ENCODE measurements around the gene TKTL1.
"Not testable (repeated sequence)": the region's sequence is repeated elsewhere in the genome, so short reads cannot be mapped to it uniquely, and the experiment has no call there.

Gene TKTL1, protein sequence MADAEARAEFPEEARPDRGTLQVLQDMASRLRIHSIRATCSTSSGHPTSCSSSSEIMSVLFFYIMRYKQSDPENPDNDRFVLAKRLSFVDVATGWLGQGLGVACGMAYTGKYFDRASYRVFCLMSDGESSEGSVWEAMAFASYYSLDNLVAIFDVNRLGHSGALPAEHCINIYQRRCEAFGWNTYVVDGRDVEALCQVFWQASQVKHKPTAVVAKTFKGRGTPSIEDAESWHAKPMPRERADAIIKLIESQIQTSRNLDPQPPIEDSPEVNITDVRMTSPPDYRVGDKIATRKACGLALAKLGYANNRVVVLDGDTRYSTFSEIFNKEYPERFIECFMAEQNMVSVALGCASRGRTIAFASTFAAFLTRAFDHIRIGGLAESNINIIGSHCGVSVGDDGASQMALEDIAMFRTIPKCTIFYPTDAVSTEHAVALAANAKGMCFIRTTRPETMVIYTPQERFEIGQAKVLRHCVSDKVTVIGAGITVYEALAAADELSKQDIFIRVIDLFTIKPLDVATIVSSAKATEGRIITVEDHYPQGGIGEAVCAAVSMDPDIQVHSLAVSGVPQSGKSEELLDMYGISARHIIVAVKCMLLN

DNA sequence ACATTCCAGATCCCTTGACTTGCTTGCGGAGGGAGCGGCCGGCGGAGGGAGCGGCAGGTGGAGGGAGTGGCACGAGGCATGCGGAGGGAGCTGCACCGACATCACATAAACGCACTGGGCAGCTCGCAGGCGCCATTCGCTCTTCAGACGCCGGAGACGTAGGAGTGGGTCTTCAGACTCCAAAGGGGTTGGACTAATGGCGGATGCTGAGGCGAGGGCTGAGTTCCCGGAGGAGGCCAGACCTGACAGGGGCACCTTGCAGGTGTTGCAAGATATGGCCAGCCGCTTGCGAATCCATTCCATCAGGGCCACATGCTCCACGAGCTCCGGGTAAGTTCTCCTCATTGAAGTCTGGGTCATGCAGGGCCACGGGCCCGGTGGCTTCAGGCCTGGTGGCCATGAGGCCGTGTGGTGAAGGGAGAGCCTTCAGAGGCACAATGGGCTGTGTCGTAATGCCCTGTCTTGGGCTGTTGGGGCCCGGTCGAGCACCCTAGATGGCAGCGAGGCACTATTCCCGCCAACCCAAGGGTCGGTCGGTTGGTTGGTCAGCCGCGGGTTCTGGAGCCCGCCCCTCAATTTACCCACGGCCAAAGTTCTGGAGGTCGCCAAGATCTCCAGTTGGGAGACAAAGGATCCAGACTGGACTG, at the start of gene TKTL1:
Gene TKTL1 (plus strand): TSS at position 132 of the 647 bp plus-strand sequence. CDS start 65 bp downstream, at position 197.
- H2AFZ ChIP-seq (ENCODE audit: low read depth) = no peak within 1 kb of the TSS
- no peaks in the 10 kb centered on the region for H3K36me3 ChIP-seq (ENCODE audit: insufficient read depth)
- H3K4me2 ChIP-seq = no peak within 1 kb of the TSS
- H3K27me3 ChIP-seq (ENCODE audit: insufficient read depth, low read depth) = no peaks in the 10 kb centered on the region
- no peak within 1 kb of the TSS for H3K4me3 ChIP-seq (IDR thresholded peaks at IDR 0.05; ENCODE audit: insufficient read depth, low read depth, low read length)
- no peak for TF ChIP-seq CTCF (conservative IDR thresholded peaks at IDR 0.05; ENCODE audit: low read depth, low read length)
- no peaks in the 10 kb centered on the region for H4K20me1 ChIP-seq (ENCODE audit: insufficient read depth)
- H3K79me2 ChIP-seq (ENCODE audit: insufficient read depth, low read depth) = no peaks in the 10 kb centered on the region
- H3K27ac ChIP-seq = no peak within 1 kb of the TSS
- H3K9ac ChIP-seq = no peak within 1 kb of the TSS
- peaks cover 14% of the 10 kb centered on the region for H3K4me1 ChIP-seq (ENCODE audit: low read depth, poor library complexity, severe bottlenecking)

- H3K4me3 ChIP-seq (IDR thresholded peaks at IDR 0.05; ENCODE audit: insufficient read depth, low read depth, low read length); H3K27ac ChIP-seq; H2AFZ ChIP-seq (ENCODE audit: low read depth); H3K27me3 ChIP-seq (ENCODE audit: insufficient read depth, low read depth); H3K4me1 ChIP-seq (ENCODE audit: low read depth, poor library complexity, severe bottlenecking); H4K20me1 ChIP-seq (ENCODE audit: insufficient read depth); H3K79me2 ChIP-seq (ENCODE audit: insufficient read depth, low read depth); H3K9ac ChIP-seq; H3K4me2 ChIP-seq; H3K36me3 ChIP-seq (ENCODE audit: insufficient read depth): not testable (repeated sequence)
Measured at GRCh38 chrX:154247377-154248045, 48.1 kb upstream of the TKTL1 start.

GRCh38 chrX:154248076-154248475, 47.5 kb upstream of the TKTL1 start:
- H3K36me3 ChIP-seq (ENCODE audit: insufficient read depth); H3K4me1 ChIP-seq (ENCODE audit: low read depth, poor library complexity, severe bottlenecking); H3K4me2 ChIP-seq; H4K20me1 ChIP-seq (ENCODE audit: insufficient read depth); H3K27me3 ChIP-seq (ENCODE audit: insufficient read depth, low read depth); H3K27ac ChIP-seq; H3K4me3 ChIP-seq (IDR thresholded peaks at IDR 0.05; ENCODE audit: insufficient read depth, low read depth, low read length); H2AFZ ChIP-seq (ENCODE audit: low read depth); H3K9ac ChIP-seq; H3K79me2 ChIP-seq (ENCODE audit: insufficient read depth, low read depth): not testable (repeated sequence)

DNA sequence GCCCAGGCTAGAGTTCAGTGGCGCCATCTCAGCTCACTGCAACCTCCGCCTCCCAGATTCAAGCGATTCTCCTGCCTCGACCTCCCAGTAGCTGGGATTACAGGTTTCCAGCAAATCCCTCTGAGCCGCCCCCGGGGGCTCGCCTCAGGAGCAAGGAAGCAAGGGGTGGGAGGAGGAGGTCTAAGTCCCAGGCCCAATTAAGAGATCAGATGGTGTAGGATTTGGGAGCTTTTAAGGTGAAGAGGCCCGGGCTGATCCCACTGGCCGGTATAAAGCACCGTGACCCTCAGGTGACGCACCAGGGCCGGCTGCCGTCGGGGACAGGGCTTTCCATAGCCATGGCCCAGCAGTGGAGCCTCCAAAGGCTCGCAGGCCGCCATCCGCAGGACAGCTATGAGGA, 38.3 kb upstream of the TKTL1 start, which contains the start of gene OPN1MW3:
Gene OPN1MW3 (plus strand): TSS at position 301 of the 400 bp plus-strand sequence. CDS start 38 bp downstream, at position 339.
- H2AFZ ChIP-seq (ENCODE audit: low read depth); H3K4me2 ChIP-seq; H3K27me3 ChIP-seq (ENCODE audit: insufficient read depth, low read depth); H3K4me3 ChIP-seq (IDR thresholded peaks at IDR 0.05; ENCODE audit: insufficient read depth, low read depth, low read length); H4K20me1 ChIP-seq (ENCODE audit: insufficient read depth); H3K36me3 ChIP-seq (ENCODE audit: insufficient read depth); H3K4me1 ChIP-seq (ENCODE audit: low read depth, poor library complexity, severe bottlenecking); H3K27ac ChIP-seq; H3K79me2 ChIP-seq (ENCODE audit: insufficient read depth, low read depth); H3K9ac ChIP-seq: not testable (repeated sequence)

DNA sequence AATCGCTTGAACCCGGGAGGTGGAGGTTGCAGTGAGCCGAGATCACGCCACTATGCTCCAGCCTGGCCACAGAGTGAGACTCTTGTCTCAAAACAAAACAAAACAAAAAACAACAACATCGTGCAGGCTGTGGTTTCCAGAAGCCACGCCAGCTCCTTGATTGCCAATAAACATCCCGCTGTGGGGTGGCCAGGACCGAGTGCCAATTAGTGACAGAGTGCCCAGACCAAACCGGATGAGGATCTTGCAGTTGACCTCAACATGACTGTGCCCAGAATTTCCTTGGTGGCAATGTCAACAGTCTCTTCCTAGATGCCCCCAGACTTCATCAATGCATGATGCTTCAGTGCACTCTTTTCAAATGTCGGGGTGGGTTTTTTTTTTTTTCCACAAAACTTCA, 36.9 kb upstream of the TKTL1 start:
- not testable (repeated sequence) for H2AFZ ChIP-seq (ENCODE audit: low read depth); H3K4me3 ChIP-seq (IDR thresholded peaks at IDR 0.05; ENCODE audit: insufficient read depth, low read depth, low read length)

DNA sequence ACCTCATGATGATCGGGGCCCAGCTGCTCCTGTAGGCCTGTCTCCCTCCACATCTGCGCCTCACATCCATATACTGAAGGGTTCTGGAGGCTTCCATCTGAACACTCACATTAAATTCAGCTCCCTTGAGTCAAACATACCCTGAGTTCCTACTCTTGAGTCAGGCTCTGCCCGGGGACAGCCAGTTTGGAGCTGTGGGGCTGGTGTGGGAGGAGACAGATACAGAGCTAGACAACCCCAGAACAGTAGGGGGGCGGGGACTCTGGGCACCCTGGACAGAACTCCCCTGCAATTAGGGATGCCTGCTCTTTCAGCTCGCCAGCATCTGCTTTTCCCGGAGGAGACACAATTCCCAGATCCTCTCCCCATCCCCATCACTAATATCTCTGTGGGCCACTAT, 32.5 kb upstream of the TKTL1 start:
- not testable (repeated sequence) for H3K4me3 ChIP-seq (IDR thresholded peaks at IDR 0.05; ENCODE audit: insufficient read depth, low read depth, low read length); H3K79me2 ChIP-seq (ENCODE audit: insufficient read depth, low read depth); H4K20me1 ChIP-seq (ENCODE audit: insufficient read depth); H3K9ac ChIP-seq; H2AFZ ChIP-seq (ENCODE audit: low read depth); H3K27me3 ChIP-seq (ENCODE audit: insufficient read depth, low read depth); H3K4me2 ChIP-seq; H3K27ac ChIP-seq; H3K36me3 ChIP-seq (ENCODE audit: insufficient read depth); H3K4me1 ChIP-seq (ENCODE audit: low read depth, poor library complexity, severe bottlenecking)

More for the DNA sequence above, 36.9 kb upstream of the TKTL1 start:
- not testable (repeated sequence) for H3K9ac ChIP-seq; H3K27me3 ChIP-seq (ENCODE audit: insufficient read depth, low read depth); H3K4me1 ChIP-seq (ENCODE audit: low read depth, poor library complexity, severe bottlenecking); H3K79me2 ChIP-seq (ENCODE audit: insufficient read depth, low read depth); H3K36me3 ChIP-seq (ENCODE audit: insufficient read depth); H3K4me2 ChIP-seq; H4K20me1 ChIP-seq (ENCODE audit: insufficient read depth); H3K27ac ChIP-seq

DNA sequence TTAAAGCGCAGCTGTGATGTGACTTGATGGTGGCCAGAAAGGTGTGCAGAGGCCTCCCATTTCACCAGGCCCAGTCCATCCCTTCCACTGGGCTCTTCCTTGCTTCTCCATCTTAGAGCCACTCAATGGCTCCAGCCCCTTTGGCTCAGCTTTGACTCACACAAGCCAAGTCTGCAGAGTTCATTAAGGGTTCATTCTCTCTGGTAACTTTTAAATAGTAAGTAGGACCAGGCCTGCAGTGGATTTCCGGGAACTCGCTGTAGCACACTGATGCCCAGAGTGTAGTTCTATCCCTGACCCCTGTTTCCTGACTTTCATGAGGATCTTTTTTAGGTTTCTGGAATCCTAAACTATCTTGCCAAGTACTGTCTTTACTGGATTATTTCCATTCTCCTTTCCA, 26.4 kb upstream of the TKTL1 start:
- H3K4me2 ChIP-seq; H4K20me1 ChIP-seq (ENCODE audit: insufficient read depth); H2AFZ ChIP-seq (ENCODE audit: low read depth); H3K36me3 ChIP-seq (ENCODE audit: insufficient read depth); H3K79me2 ChIP-seq (ENCODE audit: insufficient read depth, low read depth); H3K4me1 ChIP-seq (ENCODE audit: low read depth, poor library complexity, severe bottlenecking); H3K27me3 ChIP-seq (ENCODE audit: insufficient read depth, low read depth); H3K27ac ChIP-seq; H3K9ac ChIP-seq; H3K4me3 ChIP-seq (IDR thresholded peaks at IDR 0.05; ENCODE audit: insufficient read depth, low read depth, low read length): not testable (repeated sequence)

DNA sequence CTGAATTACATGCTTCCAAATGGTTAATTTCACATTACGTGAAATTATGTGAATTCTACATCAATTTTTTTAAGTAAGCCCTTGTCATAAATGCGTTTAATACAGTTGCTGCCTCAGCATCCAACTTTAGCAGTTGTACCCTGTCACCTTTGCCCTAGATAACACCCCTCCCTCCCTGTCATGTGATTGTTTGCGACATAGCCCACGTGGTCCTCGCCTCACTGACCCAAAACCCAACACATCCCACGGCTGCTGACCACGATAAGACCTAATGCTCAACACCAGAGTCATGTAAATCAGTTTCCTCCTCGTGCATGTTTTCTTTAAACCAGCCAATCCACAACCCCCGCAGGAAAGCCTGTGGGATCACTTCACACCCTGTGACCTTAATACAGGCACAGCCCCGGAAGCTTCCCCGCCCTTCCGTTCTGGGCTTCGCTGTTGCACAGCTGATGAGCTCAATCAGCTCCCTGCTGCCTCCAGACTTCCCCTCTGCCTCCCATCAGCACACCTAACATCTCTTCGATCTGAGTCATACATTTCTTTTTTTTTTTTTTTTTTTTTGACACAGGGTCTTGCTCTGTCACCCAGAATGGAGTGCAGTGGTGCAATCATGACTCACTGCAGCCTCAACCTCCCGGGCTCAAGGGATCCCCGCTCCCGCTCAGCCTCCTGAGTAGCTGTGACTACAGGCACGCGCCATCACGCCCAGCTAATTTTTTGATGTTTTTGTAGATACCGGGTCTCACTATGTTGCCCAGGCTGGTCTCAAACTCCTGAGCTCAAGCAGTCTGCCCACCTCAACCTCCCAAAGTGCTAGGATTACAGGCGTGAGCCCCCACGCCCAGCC, 10.9 kb upstream of the TKTL1 start:
- not testable (repeated sequence) for H3K9ac ChIP-seq; H2AFZ ChIP-seq (ENCODE audit: low read depth); H3K36me3 ChIP-seq (ENCODE audit: insufficient read depth); H3K4me3 ChIP-seq (IDR thresholded peaks at IDR 0.05; ENCODE audit: insufficient read depth, low read depth, low read length); H3K27ac ChIP-seq; H3K27me3 ChIP-seq (ENCODE audit: insufficient read depth, low read depth); H3K4me2 ChIP-seq; H3K4me1 ChIP-seq (ENCODE audit: low read depth, poor library complexity, severe bottlenecking); H3K79me2 ChIP-seq (ENCODE audit: insufficient read depth, low read depth); H4K20me1 ChIP-seq (ENCODE audit: insufficient read depth)
